Pulmonary artery endothelial cell (primary cell): Measurements from ENCODE around the gene POU6F1. TPM values are rescaled to one million over a fixed set of nuclear protein-coding genes. Genes with fewer than 3 reads are reported as not detected.
"Not testable (repeated sequence)": the region's sequence is repeated elsewhere in the genome, so short reads cannot be mapped to it uniquely, and the experiment has no call there.

ENCODE experiments used
- DNase-seq: peaks from one replicate; pipeline ENCODE4 v3.0.0-alpha.2; 2011; ENCODE audit warnings: low read depth, low spot score
- total RNA-seq: library from RNA; depleted of rRNA; stranded (reverse); fragments of >200 nt; gene quantifications from 2 replicates; pipeline ENCODE4 v1.2.3, GENCODE V29; 2014

POU6F1 gene
- total RNA-seq, 1 donor from 2014 or later: 1.3 TPM

DNA sequence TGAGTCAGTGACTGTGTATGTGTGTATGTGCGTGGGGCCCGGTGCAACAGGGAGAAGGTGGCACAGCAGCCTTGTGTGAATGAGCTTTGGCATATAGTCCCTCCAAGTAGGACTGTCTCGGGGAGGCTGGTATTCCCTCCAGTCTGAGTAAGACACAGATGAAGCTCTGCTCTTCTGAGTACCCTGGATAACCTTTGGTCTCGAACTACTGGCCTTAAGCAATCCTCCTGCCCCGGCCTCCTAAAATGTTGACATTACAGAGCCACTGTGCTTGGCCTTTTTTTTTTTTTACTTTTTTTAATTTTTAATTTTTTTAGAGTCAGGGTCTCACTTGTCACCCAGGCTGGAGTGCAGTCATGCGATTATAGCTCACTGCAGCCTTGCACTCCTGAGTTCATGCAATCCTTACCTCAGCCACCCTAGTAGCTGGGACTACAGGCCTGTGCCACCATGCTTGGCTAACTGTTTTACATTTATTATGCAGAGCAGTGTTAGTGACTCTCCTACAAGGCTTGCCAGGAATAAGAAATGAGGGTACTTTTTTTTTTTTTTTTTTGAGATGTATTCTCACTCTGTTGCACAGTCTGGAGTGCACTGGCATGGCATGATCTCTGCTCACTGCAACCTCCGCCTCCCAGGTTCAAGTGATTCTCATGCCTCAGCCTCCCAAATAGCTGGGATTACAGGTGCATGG, 11.4 kb upstream of the POU6F1 start:
- no peak for DNase-seq

DNA sequence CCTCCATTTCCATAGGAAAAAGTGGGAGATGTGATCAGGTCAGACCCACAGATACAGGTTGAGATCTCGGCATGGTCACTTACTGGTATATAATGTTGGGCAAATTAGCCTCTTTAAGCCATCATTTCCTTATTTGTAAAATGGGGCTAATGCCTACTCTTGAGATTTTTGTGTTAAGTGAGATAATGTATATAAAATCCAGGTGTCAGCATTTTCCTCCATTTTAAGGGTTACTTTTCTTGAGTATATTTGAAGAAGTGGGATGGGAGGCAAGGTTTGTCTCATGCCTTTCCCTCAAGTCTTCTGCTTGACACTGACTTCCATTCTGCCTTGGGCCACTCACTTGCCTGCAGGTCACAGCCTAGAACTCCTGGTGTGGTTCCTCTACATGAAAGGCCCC, 10.1 kb upstream of the POU6F1 start:
- no peak for DNase-seq

DNA sequence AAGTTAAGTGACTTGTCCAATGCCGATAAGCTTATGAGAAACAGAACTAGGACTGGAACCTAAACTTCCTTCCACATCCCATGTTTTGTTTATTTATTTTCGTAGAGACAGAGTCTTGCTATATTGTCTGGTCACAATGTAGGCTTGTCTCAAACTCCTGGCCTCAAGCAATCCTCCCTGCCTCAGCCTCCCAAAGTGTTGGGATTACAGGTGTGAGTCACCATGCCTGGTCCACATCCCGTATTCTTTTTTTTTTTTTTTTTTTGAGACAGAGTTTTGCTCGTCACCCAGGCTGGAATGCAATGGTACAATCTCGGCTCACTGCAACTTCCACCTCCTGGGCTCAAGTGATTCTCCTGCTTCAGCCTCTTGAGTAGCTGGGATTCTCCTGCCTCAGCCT, 9.2 kb upstream of the POU6F1 start:
- not testable (repeated sequence) for DNase-seq

DNA sequence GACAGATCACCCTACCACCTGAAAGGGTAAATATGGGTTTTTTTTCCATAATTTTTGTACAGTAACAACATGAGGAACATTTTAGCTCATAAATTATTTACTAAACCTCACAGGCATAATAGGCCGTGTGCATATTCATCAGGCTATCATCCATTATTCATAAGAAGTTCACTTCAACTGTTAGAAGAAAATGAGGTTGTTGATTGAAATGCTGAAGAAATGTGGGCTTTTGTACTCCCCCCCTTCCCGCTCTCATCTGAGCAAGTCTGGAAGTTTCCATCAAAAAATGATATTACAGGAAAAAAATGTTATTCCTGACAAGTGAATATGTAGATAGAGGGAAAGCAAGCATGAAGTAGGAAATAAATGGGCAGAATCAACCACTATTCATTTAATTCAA, 7.9 kb upstream of the POU6F1 start:
- no peak for DNase-seq

DNA sequence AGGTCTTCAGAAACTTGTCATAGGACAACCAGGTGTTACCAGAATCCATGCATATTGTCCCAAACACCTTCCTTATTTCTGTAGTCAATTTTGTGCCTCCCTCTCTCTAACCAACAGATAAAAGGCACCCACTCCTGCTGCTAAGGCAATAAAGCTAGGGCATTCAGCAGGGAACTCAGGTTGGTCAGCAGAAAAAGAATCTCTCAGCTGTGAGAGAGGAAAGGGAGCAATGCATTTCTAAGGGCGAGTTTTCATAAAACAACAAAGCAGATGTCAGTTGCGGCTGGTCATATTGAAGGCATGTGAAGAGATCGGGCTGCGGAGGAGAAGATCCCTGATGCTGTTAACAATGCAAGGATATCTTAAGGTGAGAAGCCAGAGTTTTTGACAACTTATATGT, 7.4 kb upstream of the POU6F1 start:
- DNase-seq: no peak

DNA sequence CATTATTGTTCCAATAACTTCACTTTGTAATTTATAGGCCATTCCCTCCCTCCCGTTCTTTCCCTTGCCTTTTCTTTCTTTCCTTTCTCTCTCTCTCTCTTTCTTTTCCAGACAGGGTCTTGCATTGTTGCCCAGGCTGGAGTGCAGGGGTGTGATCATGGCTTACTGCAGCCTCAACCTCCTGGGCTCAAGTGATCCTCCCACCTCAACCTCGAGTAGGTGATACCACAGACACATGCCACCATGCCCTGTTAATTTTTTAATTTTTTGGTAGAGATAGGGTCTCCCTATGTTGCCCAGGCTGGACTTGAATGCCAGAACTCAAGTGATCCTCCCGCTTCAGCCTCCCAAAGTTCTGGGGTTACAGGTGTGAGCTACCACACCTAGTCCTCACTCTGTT, 6.8 kb upstream of the POU6F1 start:
- no peak for DNase-seq

DNA sequence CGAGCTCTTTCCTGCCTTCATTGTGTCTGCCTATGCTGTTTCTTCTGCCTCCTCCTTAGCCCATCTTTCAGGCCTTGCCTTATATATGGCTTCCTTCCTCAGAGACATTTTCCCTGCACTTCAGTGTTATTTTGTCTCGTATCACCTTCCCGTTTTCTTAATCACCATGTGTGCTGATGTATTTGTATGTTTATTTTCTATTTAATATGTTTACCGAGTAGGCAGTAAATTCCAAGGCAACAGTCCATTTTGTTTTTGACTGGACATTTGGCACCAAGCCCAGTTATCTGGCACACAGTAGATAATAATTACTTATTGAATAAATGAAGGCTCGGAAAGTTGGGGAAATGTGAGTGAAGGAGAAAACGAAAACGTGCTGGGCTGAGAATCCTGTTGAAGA, 4.6 kb upstream of the POU6F1 start:
- no peak for DNase-seq

DNA sequence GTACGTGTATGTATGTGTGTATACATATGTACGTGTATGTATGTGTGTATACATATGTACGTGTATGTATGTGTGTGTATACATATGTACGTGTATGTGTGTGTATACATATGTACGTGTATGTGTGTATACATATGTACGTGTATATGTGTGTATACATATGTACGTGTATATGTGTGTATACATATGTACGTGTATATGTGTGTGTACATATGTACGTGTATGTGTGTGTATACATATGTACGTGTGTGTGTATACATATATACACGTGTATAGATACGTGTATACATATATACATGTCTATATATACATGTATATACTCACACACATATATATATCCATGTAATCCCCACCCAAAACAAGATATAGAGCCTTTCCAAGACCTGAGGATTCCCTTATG, 2.0 kb upstream of the POU6F1 start:
- not testable (repeated sequence) for DNase-seq

DNA sequence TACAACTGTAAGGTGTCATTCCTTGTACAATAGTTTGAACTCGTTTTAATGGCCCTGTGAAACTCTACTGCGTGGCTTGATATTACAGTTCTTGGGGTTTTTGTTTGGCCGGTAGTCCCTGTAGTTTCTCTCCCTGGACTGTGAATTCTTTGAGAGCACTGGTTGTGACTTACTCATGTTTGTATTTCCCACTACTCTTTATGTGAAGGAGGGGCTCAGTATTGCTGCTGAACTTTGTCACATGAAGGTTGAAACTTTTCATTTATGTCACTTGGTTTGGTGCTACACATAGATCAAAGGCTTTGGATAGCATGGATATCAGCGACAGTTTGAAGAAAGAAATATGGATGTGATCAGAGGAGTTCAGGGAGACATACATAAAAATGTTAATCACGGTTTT, 1.5 kb upstream of the POU6F1 start:
- no peak for DNase-seq

DNA sequence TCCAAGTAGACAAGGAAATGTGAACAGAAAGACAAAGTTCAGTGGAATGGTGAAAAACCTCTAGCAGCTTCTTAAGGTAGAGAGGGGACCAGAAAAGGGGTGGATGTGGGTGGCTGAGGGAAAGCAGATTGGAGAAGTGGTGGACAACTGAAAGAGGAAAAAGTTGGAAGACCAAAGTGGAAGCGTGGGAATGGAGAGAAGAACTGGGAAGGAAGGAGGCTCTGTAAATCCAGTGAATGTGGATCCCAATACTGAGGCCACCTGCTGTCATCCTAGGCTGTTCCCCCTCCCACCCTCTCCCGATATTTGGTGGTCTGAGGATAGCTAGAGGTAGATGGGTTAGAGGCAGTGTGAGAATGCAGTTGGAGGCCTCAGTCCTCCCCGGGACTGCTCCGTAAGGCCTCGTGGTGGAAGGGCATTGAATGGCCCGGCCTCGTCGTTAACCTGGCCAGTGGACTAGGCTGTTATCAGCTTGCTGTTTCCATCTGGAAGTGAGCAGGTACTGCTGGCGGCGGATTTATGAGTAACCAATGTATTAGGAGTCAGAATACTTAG, 822 bp upstream of the POU6F1 start:
- DNase-seq: no peak

DNA sequence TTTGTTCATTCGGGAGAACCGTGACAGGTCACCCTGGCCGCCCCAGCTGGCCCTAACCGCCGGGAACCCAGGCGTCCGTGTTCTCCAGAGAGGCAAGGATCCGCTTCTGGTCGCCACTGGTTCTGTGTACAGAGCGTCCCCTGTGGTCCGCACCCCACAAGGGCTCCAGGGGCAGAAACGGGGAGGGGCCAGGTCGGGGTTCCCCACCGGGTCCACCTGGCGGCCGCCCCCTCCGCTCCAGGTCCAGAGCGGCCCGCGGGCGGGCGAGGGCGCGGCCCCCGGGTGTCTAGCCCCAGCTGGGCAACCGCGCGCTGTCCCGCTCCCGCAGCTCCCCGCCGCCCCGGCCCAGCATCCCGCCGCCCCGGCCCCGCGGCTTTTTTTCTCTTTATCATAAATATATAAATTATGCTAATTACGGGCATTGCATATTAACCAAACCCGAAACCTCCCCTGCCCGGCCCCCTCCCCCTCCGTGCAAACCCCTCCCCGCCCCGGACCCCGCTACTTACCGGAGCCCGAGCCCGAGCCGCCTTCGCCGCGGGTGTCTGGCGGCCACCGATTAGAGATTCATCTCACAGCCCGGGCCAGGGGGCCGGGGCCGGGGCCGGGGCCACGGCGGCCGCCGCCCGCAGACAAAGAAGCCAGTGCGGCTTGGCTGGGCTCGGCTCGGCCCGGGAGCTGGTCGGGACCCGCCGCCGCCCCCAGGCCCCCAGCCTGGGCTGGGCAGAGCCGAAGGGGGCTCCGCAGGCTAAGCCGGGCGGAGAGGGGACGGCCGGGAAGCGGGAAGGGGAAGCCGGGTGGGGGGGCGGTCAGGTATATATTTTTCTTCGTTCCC, 512 bp downstream of the POU6F1 start:
- DNase-seq: no peak

DNA sequence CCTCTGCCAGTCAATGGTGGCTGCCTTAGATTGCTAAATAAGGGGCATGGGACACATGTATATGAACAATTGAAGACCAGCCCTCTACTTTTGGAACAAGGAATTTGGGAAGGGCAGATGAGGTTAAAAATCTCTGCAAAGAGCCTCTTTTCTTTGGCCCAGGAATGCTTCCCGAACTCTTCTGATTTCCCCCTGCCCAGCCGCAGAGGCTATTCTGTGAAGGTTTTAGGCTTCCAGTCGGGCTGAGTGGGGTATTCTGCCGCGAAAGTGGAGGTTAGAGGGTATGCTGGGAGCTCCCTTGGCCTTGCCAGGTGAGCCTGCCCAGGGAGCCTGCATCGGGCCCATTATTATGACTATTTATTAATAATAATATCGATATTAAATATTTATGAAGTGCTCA, 1.2 kb downstream of the POU6F1 start:
- DNase-seq: no peak

DNA sequence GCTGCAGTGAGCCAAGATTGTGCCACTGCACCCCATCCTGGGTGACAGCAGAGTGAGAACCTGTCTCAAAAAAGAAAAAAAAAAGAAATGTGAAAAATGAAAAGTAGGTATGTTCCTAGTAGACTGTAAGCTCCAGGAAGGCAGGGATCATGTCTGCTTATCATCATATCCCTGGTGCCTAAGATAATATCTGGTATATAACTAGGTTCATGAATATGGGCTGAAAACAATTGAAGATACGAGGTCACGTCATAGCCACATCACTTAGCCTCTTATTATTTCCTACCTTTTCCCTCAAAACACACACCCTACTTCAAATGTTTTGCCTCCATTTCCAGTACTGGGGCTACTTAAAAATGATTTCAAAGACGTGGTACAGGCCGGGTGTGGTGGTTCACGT, 3.0 kb downstream of the POU6F1 start:
- no peak for DNase-seq

DNA sequence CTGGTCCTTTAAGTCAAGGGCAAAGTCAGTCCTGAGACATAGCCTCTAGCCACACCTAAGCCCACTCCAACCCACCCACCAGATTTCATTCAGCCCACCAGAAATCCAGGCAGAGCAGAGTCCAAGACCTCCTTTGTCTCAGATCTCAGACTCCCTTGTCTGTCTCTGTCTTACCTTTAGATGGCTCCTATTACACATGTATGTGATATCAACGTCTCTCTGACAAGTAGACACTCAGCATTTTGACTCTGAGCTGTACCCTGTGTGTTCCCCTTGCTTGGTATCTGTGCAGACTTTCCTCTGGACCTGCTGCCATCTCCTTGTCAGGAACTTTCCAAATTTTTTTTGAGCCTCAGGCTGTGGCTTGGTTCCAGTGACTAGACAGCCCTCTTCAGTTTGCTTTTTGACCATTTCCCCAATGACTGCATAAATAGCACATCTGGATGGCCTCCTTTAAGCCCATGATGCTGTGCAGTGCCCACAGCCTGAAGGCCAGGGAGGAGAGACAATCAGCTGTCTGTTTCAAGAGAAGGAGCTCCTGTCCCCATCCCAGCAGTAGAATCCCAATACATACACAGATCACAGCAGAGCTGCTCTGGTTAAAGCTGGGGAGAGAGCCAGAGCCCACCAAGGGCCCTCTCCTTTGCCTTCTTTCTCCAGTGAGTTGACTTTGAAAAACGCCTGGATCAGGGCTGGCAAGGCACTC, 7.0 kb downstream of the POU6F1 start:
- no peak for DNase-seq

DNA sequence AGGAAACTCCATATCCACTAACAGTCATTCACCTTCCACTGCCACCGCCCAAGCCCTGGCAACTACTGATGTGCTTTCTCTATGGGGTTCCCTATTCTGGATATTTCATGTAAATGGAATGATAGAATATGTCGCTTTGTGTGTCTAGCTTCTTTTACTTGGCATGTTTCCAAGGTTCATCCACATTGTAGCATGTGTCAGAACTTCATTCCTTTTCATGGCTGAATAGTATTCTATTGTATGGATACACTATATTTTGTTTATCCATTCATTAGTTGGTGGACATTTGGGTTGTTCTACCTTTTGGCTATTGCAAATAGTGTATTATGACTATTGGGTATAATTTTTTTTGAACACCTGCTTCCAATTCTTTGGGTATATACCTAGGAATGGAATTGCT, 8.6 kb downstream of the POU6F1 start:
- no peak for DNase-seq

DNA sequence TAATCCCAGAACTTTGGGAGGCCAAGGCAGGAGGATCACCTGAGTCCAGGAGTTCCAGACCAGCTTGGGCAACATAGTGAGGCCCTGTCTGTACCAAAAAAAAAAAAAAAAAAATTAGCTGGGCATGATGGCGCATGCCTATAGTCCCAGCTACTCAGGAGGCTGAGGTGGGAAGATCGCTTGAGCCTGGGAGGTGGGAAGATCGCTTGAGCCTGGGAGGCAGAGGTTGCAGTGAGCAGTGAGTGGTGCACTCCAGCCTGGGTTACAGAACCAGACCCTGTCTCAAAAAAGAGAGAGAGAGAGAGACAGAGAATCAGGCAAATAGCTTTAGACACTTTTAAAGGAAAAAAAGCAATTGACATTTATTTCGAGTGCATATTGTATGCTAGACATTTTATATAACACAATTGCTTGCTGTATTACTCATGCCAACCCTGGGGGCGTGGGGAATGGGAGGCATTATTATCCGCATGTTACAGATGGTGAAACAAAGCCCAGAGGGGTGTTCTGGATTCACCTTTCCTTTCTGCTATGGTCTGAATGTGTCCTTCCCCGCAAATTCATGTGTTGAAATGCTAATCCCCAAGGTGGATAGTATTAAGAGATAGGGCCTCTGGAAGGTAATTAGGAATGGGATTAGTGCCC, 9.7 kb downstream of the POU6F1 start:
- no peak for DNase-seq

DNA sequence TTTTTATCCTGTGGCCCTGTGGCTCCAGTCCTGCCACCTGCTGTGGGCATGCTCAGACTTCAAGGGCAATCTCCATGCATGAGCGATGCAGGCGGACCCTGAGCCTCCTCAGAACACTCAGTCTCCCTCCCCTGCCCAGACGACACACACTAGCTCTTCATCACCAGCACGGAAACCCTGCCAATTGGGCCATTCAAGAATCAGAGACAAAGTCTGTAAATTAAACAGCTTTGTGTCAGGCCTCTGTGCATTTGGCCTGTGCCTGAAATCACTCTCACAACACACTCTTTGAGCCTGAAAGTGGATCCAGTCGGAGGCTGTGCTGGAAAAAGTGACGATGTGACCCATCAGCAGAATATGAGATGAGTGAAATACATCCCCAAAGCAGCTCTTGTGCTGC, 12.5 kb downstream of the POU6F1 start:
- no peak for DNase-seq

DNA sequence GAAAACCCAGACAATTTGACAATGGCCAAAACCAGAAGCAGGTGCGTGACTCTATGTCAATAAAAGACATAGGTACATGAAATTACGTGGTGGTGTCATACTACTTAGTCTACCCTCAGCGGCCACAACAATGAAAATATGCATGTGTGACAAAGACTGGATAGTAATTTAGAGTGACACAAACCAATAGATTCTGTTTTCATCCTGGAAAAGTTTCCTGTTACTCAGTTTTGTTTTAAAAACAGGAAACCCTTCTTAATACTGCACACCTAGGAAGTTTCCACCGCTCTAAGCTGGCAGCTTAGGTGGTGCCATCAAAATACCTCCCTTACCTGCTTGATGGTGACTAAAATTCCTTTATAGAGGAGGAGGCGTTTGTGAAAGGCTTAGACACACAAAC, 15.1 kb downstream of the POU6F1 start:
- no peak for DNase-seq

DNA sequence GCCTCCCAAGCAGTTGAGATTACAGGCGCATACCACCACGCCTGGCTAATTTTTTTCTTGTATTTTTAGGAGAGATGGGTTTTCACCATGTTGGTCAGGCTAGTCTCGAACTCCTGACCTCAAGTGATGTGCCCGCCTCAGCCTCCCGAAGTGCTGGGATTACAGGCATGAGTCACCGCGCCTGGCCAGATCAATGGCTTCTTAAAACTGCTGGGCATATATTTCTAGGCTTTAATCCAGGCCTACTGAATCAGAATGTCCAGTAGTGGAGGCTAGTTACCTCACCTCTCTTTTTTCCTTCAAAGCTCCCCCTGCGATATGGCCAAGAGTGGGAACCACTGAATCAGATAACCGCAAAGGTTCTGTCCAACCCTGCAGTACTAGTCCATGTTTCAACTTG, 17.1 kb downstream of the POU6F1 start:
- no peak for DNase-seq

DNA sequence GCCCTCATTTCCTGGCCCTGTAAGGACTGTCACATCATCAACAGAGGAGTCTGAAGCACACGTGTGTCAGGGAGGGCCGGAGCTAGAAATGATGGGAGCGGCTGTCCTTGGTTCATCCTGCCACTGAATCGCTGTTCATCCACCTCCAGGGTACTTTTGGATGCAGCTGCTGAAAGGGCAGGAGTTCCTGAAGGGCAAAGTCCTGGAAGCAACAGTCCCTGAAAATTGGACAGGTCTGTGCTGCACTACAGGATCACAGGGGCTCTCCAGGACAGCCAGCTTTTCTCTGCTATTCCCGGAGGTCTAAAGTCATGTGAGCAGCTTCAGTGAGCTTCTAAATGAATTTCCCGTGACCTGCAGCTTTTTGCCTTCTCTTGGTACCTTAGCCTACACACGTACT, 17.7 kb downstream of the POU6F1 start:
- no peak for DNase-seq

DNA sequence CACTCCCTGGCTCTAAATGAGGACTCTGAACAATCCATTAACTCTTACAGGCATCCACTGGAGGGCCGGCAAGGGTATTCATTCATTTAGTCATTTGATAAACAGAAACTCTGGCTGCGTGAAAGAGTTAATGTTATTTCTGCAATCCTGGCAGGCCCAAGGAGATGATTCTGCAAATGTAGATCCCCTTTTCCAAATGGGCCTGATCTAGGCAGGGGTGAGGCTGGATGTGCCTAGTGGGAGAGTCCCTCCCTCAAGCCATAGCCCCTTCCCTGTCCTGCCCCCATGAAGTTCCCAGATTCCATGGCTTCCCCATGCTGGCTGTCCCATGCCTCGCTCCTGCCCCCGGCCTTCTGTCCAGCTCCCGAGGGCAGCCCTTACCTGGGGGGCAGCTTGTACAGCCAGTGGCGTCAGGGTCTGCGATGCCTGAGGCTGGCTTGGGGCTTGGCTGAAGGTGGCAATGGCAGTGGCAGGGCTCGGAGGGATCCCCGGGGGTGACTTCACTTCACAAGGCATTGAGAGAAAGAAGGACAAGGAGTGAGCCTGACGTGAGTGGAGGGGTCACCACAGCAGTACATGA, 18.4 kb downstream of the POU6F1 start:
- no peak for DNase-seq
